DND-41 (cell line): ENCODE results near the gene ST6GALNAC3.

Experiments
- EZH2 ChIP-seq: IDR thresholded peaks from 3 replicates; pipeline ENCODE4 v1.6.1; 2012; ENCODE audit warnings: borderline replicate concordance, low read depth, mild to moderate bottlenecking, moderate library complexity, low read length, inconsistent platforms; ENCODE audit not compliant: severe bottlenecking
- TF ChIP-seq, protein P1 (sequence below): IDR thresholded peaks from 2 replicates; pipeline ENCODE4 v1.5.1; 2012; ENCODE audit warnings: borderline replicate concordance, low read length, moderate library complexity, mild to moderate bottlenecking; ENCODE audit not compliant: poor library complexity, severe bottlenecking; ENCODE audit errors: extremely low read depth

DNA sequence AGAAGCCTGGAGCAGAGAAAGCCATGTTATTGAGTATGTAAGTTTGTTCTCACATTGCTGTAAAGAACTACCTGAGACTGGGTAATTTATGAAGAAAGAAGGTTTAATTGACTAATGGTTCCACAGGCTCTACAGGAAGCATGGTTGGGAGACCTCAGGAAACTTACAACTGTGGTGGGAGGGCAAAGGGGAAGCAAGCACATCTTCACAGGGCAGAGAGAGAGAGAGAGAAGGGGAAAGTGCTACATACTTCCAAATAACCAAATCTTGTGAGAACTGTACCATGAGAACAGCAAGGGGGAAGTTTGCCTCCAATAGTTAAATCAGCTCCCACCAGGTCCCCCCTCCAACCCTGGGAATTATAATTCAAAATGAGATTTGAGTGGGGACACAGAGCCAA, 302.7 kb downstream of the ST6GALNAC3 start:
- TF ChIP-seq, protein P1, sequence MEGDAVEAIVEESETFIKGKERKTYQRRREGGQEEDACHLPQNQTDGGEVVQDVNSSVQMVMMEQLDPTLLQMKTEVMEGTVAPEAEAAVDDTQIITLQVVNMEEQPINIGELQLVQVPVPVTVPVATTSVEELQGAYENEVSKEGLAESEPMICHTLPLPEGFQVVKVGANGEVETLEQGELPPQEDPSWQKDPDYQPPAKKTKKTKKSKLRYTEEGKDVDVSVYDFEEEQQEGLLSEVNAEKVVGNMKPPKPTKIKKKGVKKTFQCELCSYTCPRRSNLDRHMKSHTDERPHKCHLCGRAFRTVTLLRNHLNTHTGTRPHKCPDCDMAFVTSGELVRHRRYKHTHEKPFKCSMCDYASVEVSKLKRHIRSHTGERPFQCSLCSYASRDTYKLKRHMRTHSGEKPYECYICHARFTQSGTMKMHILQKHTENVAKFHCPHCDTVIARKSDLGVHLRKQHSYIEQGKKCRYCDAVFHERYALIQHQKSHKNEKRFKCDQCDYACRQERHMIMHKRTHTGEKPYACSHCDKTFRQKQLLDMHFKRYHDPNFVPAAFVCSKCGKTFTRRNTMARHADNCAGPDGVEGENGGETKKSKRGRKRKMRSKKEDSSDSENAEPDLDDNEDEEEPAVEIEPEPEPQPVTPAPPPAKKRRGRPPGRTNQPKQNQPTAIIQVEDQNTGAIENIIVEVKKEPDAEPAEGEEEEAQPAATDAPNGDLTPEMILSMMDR: no peak
- TF ChIP-seq EZH2: no peak
